GM12801 (cell line): ENCODE results near the gene FAF2.

ENCODE experiments used
- TF ChIP-seq, protein P1 (sequence below): IDR thresholded peaks from one replicate; pipeline ENCODE4 v1.5.1; 2011; ENCODE audit warnings: control low read depth; ENCODE audit not compliant: insufficient read length; ENCODE audit errors: extremely low read depth

FAF2 gene

GRCh38 chr5:176530983-176531901 is 83.1 kb downstream of the FAF2 start:
- TF ChIP-seq, protein P1, sequence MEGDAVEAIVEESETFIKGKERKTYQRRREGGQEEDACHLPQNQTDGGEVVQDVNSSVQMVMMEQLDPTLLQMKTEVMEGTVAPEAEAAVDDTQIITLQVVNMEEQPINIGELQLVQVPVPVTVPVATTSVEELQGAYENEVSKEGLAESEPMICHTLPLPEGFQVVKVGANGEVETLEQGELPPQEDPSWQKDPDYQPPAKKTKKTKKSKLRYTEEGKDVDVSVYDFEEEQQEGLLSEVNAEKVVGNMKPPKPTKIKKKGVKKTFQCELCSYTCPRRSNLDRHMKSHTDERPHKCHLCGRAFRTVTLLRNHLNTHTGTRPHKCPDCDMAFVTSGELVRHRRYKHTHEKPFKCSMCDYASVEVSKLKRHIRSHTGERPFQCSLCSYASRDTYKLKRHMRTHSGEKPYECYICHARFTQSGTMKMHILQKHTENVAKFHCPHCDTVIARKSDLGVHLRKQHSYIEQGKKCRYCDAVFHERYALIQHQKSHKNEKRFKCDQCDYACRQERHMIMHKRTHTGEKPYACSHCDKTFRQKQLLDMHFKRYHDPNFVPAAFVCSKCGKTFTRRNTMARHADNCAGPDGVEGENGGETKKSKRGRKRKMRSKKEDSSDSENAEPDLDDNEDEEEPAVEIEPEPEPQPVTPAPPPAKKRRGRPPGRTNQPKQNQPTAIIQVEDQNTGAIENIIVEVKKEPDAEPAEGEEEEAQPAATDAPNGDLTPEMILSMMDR, result no peak

GRCh38 chr5:176531902-176532493 is 83.8 kb downstream of the FAF2 start:
- TF ChIP-seq, protein P1, result no peak

DNA sequence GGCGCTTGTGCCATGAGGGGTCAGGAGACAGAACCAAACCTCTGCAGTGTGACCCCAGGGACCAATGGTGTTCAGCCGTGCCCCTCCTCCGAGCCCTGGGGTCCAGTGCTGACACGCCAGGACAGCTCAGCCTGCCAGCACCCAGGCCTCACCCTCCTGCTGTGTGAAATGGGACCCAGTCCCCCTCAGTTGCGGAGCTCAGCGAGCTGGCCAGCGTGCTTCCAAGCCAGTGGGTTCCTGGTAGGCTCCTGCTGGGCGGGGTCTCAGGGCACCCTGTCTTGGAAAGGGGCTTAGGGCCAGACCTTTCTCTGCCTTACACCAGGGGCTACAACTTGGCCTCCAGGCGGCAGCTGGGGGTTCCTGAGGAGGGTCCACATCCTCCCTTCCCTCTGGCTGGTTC is 84.6 kb downstream of the FAF2 start:
- TF ChIP-seq, protein P1, result no peak

GRCh38 chr5:176533390-176533789 is 85.2 kb downstream of the FAF2 start:
- TF ChIP-seq, protein P1, result no peak

GRCh38 chr5:176533894-176534611 is 85.9 kb downstream of the FAF2 start:
- TF ChIP-seq, protein P1, result no peak

DNA sequence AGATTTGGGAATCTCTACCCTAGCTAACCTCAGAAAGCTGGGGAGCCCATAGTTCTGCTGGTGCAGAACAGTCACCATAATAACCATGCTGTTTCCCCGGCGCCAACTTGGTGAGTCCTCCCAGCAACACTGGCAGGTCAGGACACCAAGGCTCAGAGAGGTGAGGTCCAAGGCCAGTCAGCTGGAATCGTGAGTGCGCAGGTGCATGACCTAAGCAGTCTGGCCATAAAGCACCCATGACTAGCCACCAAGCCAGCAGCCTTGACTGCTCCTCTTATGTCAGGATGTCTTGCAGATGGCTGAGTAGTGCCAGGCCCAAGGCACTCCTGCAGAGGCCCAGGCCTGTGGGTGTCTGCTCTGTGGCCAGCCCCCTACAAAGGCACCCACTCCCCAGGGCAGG is 86.5 kb downstream of the FAF2 start:
- TF ChIP-seq, protein P1, result no peak

GRCh38 chr5:176535101-176535663 is 87.0 kb downstream of the FAF2 start:
- TF ChIP-seq, protein P1, result no peak
